ENCODE data around the gene MAP7D3. TPM values are rescaled to one million over a fixed set of nuclear protein-coding genes. Genes with fewer than 3 reads are reported as not detected.

MAP7D3 gene
- total RNA-seq, 8 experiments from 2014 or later: 2.9 to 22.9 (median 8.7) TPM

DNA sequence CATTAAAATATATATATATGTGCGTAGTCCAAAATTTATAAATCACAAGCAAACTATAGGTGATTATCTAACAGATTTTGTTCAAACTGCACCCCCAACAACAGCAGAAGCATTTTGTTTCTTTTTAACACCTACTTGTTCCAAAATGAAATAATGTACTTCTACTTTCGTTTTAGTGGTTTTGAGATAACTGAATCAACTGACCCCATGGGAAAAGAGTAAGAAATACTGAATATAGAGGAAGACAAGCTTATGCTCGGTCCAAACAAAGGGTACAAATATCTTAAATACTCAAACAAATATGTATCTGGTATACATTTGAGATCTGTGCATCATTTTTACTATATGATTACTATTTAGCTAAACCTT, 22.4 kb downstream of the MAP7D3 start:
- in situ Hi-C loops (cut with MboI; ENCODE audit: low pct_unique_long_range_greater_than_20kb in 2 of 9, low sequenced_read_pairs in 9 of 9, unreplicated experiment in 9 of 9): loop anchor here in 1 of 9 experiments (25.0 kb wide), 1 partner anchor 258 kb away; the partner anchor contains the start of genes BRS3 and HTATSF1
- no peaks in the 10 kb centered on the region for H3K4me1 ChIP-seq (replicated peaks in 1 of 2)
- WGBS, 10 experiments: 56 to 100% (median 85%) methylated on average over 1 to 3 of the region's 3 CpGs; no CpG with 5 or more reads in 4 of the 10 experiments
- no peak for ATAC-seq (replicated peaks in 6 of 8)
- no peak overlapping the region for H3K27ac ChIP-seq
- H3K4me3 ChIP-seq: no peak overlapping the region

DNA sequence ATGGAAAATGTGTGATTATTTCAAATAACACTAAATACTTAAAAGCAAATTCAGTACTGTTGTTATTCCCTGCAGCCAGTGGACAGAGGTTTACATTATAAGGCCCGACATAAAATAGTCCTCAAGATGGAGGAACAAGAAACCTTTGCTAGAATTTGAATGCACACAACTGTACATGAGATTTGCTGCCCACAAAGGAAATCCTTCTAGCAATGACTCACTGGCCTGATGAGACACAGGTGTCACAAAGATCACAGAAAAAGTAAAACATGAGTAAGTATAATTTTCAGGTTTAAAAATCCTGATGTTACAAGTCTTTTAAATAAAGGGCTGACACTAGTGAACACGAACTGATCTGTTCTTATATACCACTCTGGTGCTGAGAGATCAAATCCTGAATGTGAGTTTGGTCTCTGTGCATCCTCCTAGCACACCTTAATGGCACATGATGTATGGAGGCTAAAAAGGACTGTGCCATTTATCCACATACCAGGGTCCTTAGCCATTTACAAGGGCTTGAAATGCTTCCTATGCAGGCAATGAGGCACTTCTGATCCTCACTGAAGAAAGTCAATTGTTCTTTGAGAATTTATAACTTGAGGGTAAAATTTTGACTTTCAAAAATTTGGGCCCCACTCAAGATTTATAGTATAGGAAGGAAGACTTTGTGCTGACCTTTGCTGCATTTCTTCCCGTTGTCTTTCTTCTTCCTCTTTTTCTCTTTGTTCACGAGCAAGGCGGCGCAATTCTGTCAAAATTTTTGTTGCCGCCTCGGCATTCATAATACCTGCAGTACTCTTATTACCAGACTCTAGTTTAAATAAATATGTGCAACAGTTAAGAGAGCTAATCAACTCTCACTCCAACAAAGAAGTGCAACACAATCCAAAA, 23.0 kb downstream of the MAP7D3 start:
- ATAC-seq (replicated peaks in 6 of 8): no peak

DNA sequence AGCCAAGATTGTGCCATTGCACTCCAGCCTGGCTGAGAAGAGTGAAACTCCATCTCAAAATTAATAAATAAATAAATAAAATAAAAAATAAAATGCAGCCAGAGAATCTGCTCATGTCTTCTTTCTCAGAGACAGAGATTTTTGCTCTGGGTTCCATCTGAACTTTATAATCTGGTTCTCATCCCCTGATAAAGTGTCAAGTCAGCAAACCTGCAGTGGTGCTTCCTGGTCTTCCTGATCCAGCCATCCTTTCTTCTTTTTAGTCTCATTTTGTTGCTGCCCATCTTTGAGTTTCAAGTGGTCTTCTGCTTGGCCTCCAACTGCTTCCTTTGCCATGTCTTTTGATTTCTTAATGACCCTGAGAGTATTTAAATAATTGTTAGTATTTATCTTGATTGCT, 24.1 kb downstream of the MAP7D3 start:
- in situ Hi-C loops (cut with MboI; ENCODE audit: low pct_unique_long_range_greater_than_20kb in 2 of 9, low sequenced_read_pairs in 9 of 9, unreplicated experiment in 9 of 9): loop anchor here in 1 of 9 experiments (25.0 kb wide), 1 partner anchor 260 kb away; the partner anchor contains the start of genes BRS3 and HTATSF1
- Histone ChIP-seq H3K27ac (no peak overlapping the region), H3K4me1 (replicated peaks in 1 of 2) (no peaks in the 10 kb centered on the region), H3K4me3 (no peak overlapping the region)
- no peak for ATAC-seq (replicated peaks in 6 of 8)

More for the DNA sequence above, 23.0 kb downstream of the MAP7D3 start:
- H3K4me3 ChIP-seq: no peak overlapping the region
- 58 to 100% (median 89%) methylated on average over 1 to 8 of the region's 8 CpGs; no CpG with 5 or more reads in 3 of the 10 experiments for WGBS, 10 experiments
- no peak overlapping the region for H3K27ac ChIP-seq
- in situ Hi-C loops (cut with MboI; ENCODE audit: low pct_unique_long_range_greater_than_20kb in 2 of 9, low sequenced_read_pairs in 9 of 9, unreplicated experiment in 9 of 9): loop anchor here in 1 of 9 experiments (25.0 kb wide), 1 partner anchor 259 kb away; the partner anchor contains the start of genes BRS3 and HTATSF1
- no peaks in the 10 kb centered on the region for H3K4me1 ChIP-seq (replicated peaks in 1 of 2)

DNA sequence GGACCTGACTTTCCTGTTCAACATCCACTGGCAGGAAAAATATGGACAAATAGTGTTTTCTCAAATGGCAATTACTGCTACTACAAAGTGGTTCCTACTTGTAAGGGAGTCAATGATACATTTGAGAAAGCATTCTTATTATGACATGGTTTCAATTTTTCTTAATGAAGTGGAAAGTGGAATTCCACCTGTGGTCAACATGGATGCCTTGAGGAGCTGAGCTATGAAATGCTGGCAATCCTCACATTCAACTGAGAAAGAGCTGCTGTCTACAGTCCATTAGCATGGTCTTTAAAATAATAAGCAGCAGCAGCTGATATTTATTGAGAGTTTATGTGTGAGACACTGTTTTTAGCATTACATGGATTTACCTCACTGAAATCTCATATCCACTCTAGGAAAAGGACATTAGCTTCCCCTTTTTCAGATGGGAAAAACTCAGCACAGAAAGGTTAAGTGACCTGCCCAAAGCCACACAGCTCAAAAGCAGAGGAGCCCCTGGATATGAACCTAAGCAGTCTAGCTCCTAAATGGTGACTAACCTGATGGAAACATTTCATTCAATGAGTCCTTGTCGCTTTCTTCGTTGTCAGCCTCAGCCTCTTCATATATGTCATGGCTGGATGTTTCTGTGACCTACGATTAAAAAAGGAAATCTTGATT, 29.2 kb downstream of the MAP7D3 start:
- H3K4me1 ChIP-seq (replicated peaks in 1 of 2): no peaks in the 10 kb centered on the region
- in situ Hi-C loops (cut with MboI; ENCODE audit: low pct_unique_long_range_greater_than_20kb in 2 of 9, low sequenced_read_pairs in 9 of 9, unreplicated experiment in 9 of 9): loop anchor here in 1 of 9 experiments (25.0 kb wide), 1 partner anchor 185 kb away; no protein-coding TSS in a partner anchor
- no peak overlapping the region for H3K4me3 ChIP-seq
- 35 to 93% (median 59%) methylated on average over 2 to 3 of the region's 3 CpGs; no CpG with 5 or more reads in 7 of the 10 experiments for WGBS, 10 experiments
- no peak overlapping the region for H3K27ac ChIP-seq
- ATAC-seq (replicated peaks in 6 of 8): no peak

DNA sequence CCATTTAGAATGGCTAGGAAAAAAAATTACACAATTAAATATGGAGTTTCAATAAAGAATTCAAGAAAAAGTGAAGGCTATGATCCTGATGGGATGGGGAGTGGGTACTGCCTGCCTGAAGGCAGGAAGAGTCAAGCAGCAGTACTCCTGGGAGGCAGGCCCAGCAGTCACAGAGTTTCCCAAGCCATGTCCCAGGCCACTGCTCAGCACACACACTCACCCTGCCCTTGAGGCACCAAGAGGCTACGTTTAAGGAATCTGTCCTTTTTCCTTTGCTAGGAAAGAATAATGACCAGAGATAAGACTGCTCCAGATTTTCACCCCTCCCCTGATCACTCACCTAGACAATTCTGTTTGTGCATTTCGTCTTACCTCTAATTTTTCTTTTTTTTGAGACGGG, 30.2 kb downstream of the MAP7D3 start:
- 40 to 57% methylated on average over 1 to 2 of the region's 3 CpGs; no CpG with 5 or more reads in 8 of the 10 experiments for WGBS, 10 experiments
- no peak for ATAC-seq (replicated peaks in 6 of 8)
- no peak overlapping the region for H3K4me3 ChIP-seq
- in situ Hi-C loops (cut with MboI; ENCODE audit: low pct_unique_long_range_greater_than_20kb in 2 of 9, low sequenced_read_pairs in 9 of 9, unreplicated experiment in 9 of 9): loop anchor here in 1 of 9 experiments (25.0 kb wide), 1 partner anchor 184 kb away; no protein-coding TSS in a partner anchor
- no peaks in the 10 kb centered on the region for H3K4me1 ChIP-seq (replicated peaks in 1 of 2)
- H3K27ac ChIP-seq: no peak overlapping the region

DNA sequence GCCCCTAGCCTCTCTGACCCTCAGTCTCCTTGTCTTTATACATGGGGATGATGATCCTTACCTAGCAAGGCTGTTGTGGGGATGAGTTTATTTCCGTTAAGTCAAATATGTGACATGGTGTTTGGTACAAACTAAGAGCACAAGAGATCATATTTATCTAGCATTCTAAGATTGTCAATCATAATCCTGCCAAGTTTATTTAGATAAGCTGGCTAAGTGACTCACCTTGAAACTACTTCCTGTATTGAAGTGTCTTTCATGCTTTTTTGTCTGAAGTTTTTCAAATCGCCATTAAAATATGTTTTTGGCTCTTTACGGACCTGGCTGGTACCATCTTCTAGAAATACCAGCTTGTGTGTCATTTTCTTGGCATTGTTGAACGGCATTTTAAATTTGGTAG, 30.7 kb downstream of the MAP7D3 start:
- H3K4me3 ChIP-seq: no peak overlapping the region
- ATAC-seq (replicated peaks in 6 of 8): no peak
- in situ Hi-C loops (cut with MboI; ENCODE audit: low pct_unique_long_range_greater_than_20kb in 2 of 9, low sequenced_read_pairs in 9 of 9, unreplicated experiment in 9 of 9): loop anchor here in 1 of 9 experiments (25.0 kb wide), 1 partner anchor 183 kb away; no protein-coding TSS in a partner anchor
- H3K4me1 ChIP-seq (replicated peaks in 1 of 2): no peaks in the 10 kb centered on the region
- no peak overlapping the region for H3K27ac ChIP-seq
- WGBS, 10 experiments: 31 to 100% (median 83%) methylated on average over 1 to 4 of the region's 4 CpGs; no CpG with 5 or more reads in 5 of the 10 experiments

DNA sequence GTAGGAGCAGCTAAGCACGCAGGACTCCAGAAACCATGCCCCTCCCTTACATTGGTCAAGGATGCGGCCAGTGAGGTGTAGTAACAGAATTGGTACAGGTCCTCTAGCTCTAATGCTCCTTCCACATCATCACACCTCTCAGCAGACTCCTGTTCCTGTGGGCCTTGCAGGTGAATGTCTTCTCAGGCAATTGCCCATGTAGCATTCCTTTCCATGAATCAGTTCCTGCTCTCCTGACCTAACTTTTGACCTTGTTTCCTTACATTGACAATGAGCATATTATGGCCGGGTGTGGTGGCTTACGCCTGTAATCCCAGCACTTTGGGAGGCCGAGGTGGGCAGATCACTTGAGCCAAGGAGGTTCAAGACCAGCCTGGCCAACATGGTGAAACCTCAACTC, 31.3 kb downstream of the MAP7D3 start:
- H3K4me3 ChIP-seq: no peak overlapping the region
- in situ Hi-C loops (cut with MboI; ENCODE audit: low pct_unique_long_range_greater_than_20kb in 2 of 9, low sequenced_read_pairs in 9 of 9, unreplicated experiment in 9 of 9): loop anchor here in 1 of 9 experiments (25.0 kb wide), 1 partner anchor 183 kb away; no protein-coding TSS in a partner anchor
- H3K27ac ChIP-seq: no peak overlapping the region
- WGBS, 10 experiments: 43 to 100% (median 61%) methylated on average over 1 to 4 of the region's 5 CpGs; no CpG with 5 or more reads in 6 of the 10 experiments
- no peak for ATAC-seq (replicated peaks in 6 of 8)
- no peaks in the 10 kb centered on the region for H3K4me1 ChIP-seq (replicated peaks in 1 of 2)

DNA sequence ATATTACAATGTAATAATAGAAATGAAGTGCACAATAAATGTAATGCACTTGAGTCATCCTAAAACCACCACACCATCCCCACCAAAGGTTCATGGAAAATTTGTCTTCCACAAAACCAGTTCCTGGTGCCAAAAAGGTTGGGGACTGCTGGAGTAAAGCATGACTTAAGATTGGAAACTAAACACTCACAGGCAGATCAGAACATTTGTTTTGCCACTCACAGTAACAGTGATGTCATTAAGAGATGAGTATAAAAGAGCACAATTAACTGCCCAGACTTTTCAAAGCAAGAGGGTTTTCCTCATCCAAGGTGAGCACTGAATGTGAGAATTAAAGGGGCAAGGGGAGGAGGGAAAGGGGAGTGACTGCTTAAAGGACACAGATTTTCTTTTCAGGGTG, 35.6 kb downstream of the MAP7D3 start:
- Histone ChIP-seq H3K27ac (no peak overlapping the region), H3K4me3 (no peak overlapping the region), H3K4me1 (replicated peaks in 1 of 2) (no peaks in the 10 kb centered on the region)
- in situ Hi-C loops (cut with MboI; ENCODE audit: low pct_unique_long_range_greater_than_20kb in 2 of 9, low sequenced_read_pairs in 9 of 9, unreplicated experiment in 9 of 9): loop anchor here in 1 of 9 experiments (25.0 kb wide), 1 partner anchor 178 kb away; no protein-coding TSS in a partner anchor
- ATAC-seq (replicated peaks in 6 of 8): no peak

DNA sequence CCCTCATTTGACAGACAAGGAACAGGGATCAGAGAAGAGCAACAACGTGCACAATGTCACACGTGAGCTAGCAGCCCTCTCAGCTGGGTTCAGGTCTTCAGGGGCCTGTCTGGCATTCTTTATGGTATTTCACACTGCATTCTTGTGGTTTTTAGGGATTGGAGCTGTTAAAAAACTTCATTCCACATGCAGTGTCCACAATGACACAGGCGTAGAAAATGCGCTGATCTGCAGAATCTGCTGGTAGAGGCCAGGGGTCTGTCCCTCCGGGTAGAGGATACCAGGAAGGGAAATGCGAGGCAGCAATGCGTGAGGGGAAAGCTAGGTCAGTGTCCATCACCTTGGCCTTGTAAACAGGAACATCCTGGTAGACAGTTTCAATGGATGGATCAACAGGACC, 36.6 kb downstream of the MAP7D3 start:
- 25 to 73% (median 33%) methylated on average over 3 to 5 of the region's 7 CpGs; no CpG with 5 or more reads in 7 of the 10 experiments for WGBS, 10 experiments
- ATAC-seq (replicated peaks in 6 of 8): peak in 3 of 8 experiments; percentile 19 to 81 (median 27)
- no peak overlapping the region for H3K27ac ChIP-seq
- no peak overlapping the region for H3K4me3 ChIP-seq
- H3K4me1 ChIP-seq (replicated peaks in 1 of 2): no peaks in the 10 kb centered on the region
- in situ Hi-C loops (cut with MboI; ENCODE audit: low pct_unique_long_range_greater_than_20kb in 2 of 9, low sequenced_read_pairs in 9 of 9, unreplicated experiment in 9 of 9): loop anchor here in 1 of 9 experiments (25.0 kb wide), 1 partner anchor 177 kb away; no protein-coding TSS in a partner anchor

DNA sequence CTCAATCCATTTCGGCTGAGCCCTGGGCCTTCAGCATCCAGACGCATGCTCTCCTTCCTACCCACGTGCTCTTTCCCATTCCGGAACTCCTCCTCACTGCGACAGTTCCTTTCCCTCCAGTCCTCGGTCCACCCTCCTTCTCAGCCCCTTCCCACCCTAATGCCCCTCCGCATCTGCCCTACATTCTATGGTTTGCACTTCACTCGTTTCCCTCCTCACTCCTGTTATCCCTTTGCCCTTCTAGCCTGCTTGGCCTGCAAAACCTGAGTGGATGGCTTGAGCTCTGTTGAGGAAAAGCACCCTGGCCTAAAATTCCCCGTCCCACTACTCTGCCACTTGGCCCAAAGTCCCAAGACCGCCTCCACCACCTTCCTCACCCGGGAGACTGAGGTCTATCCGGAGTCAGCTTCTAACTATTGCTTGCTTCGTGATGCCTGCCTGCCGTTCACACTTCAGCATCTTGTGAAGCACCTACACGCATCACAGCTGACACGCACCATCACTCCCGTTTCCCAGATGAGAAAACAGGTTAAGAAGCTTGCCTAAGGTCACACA, 38.6 kb downstream of the MAP7D3 start:
- WGBS, 10 experiments: 54 to 100% (median 91%) methylated on average over 1 to 13 of the region's 17 CpGs; no CpG with 5 or more reads in 5 of the 10 experiments
- Histone ChIP-seq H3K4me1 (replicated peaks in 1 of 2) (no peaks in the 10 kb centered on the region), H3K27ac (no peak overlapping the region), H3K4me3 (no peak overlapping the region)
- ATAC-seq (replicated peaks in 6 of 8): no peak
- in situ Hi-C loops (cut with MboI; ENCODE audit: low pct_unique_long_range_greater_than_20kb in 2 of 9, low sequenced_read_pairs in 9 of 9, unreplicated experiment in 9 of 9): loop anchor here in 1 of 9 experiments (25.0 kb wide), 1 partner anchor 175 kb away; no protein-coding TSS in a partner anchor

DNA sequence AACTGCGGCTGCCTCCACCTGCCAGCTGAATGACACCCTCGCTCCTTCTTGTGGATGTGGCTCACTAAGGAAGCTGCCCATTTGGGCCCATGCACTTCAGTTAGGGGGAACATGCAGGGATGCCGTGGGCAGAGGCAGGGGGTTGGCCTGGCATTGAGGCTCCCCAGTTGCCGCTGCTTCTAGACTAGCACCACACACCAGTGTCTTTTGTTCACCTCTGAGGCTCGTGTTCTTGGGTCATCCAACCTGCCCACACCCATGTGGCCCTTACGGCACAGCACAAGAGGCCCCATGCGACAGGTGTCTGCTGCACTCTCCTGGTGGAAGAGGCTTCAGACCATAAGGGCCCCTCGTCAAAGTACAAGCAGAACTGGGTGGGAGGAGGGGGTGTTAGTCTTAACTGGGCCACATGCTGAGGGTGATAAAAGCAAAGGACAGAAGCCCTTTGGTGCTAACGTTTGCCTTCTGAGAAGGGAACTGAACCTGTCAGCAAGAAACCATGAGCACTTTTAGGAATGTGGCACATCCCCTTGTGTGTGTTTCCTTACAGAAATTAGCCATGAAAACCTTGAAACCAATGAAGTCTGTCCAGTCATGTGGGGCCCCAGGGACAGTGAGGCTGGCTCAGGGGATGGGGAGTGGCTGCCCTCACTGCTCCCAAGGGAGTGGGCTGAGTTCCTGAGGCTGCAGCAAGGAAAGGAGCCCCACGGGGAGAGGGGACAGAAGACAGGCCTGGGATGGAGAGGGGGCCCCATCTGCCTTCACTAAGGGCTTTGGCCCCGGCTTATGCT, 39.2 kb downstream of the MAP7D3 start:
- H3K4me1 ChIP-seq (replicated peaks in 1 of 2): no peaks in the 10 kb centered on the region
- H3K27ac ChIP-seq: no peak overlapping the region
- in situ Hi-C loops (cut with MboI; ENCODE audit: low pct_unique_long_range_greater_than_20kb in 2 of 9, low sequenced_read_pairs in 9 of 9, unreplicated experiment in 9 of 9): loop anchor here in 1 of 9 experiments (25.0 kb wide), 1 partner anchor 175 kb away; no protein-coding TSS in a partner anchor
- ATAC-seq (replicated peaks in 6 of 8): no peak
- no peak overlapping the region for H3K4me3 ChIP-seq
- WGBS, 10 experiments: 20 to 100% (median 63%) methylated on average over 1 to 7 of the region's 11 CpGs; no CpG with 5 or more reads in 5 of the 10 experiments

DNA sequence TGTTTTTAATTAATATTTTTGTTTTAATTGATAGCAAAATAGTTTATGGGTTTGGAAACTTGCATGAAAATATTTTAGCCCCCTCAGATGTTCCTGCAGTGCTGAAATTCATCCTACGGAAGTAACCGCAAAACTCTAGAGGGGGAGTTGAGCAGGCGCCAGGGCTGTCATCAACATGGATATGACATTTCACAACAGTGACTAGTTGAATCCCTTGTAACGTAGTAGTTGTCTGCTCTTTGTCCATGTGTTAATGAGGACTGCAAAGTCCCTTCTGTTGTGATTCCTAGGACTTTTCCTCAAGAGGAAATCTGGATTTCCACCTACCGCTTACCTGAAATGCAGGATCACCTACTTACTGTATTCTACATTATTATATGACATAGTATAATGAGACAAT, 40.4 kb downstream of the MAP7D3 start:
- Histone ChIP-seq H3K4me1 (replicated peaks in 1 of 2) (no peaks in the 10 kb centered on the region), H3K4me3 (no peak overlapping the region), H3K27ac (no peak overlapping the region)
- in situ Hi-C loops (cut with MboI; ENCODE audit: low pct_unique_long_range_greater_than_20kb in 2 of 9, low sequenced_read_pairs in 9 of 9, unreplicated experiment in 9 of 9): loop anchor here in 1 of 9 experiments (25.0 kb wide), 1 partner anchor 174 kb away; no protein-coding TSS in a partner anchor
- ATAC-seq (replicated peaks in 6 of 8): no peak
- WGBS, 10 experiments: 20 to 100% (median 56%) methylated on average over 1 to 4 of the region's 5 CpGs; no CpG with 5 or more reads in 6 of the 10 experiments

Data from motor neuron (in vitro differentiated cells).